NT2/D1 (cell line): ENCODE results near the gene BEAN1.

Experiments used
- DNase-seq: peaks from one replicate; pipeline ENCODE4 v3.0.0-alpha.2; 2011; ENCODE audit warnings: low read depth, low spot score
- H3K27me3 ChIP-seq: 2 replicates; pipeline ENCODE4 v1.6.0; 2011; ENCODE audit warnings: mild to moderate bottlenecking; ENCODE audit not compliant: insufficient read length, insufficient read depth
- H3K36me3 ChIP-seq: 2 replicates; pipeline ENCODE4 v1.6.1; 2011; ENCODE audit warnings: mild to moderate bottlenecking, low read length, mixed read lengths; ENCODE audit not compliant: insufficient read depth, insufficient read length
- H3K4me1 ChIP-seq: 2 replicates; pipeline ENCODE4 v1.5.1; 2011; ENCODE audit not compliant: insufficient read depth, insufficient read length
- H3K4me3 ChIP-seq: 2 replicates; pipeline ENCODE4 v1.5.1; 2011; ENCODE audit warnings: low read depth; ENCODE audit not compliant: insufficient read length
- H3K9ac ChIP-seq: 2 replicates; pipeline ENCODE4 v1.6.0; 2011; ENCODE audit warnings: low read depth; ENCODE audit not compliant: insufficient read length
- H3K9me3 ChIP-seq: 2 replicates; pipeline ENCODE4 v1.5.1; 2011; ENCODE audit warnings: mild to moderate bottlenecking, low read length; ENCODE audit not compliant: insufficient read depth
- SUZ12 ChIP-seq: IDR thresholded peaks from 2 replicates; pipeline ENCODE4 v1.6.1; 2011; ENCODE audit not compliant: insufficient read length, insufficient read depth; ENCODE audit errors: extremely low read depth
- YY1 ChIP-seq: IDR thresholded peaks from 2 replicates; pipeline ENCODE4 v1.6.1; 2011; ENCODE audit not compliant: insufficient read length, insufficient read depth
- ZNF274 ChIP-seq: IDR thresholded peaks from 2 replicates; pipeline ENCODE4 v1.6.1; 2011; ENCODE audit warnings: mild to moderate bottlenecking, low read depth, low read length

The BEAN1 gene

DNA sequence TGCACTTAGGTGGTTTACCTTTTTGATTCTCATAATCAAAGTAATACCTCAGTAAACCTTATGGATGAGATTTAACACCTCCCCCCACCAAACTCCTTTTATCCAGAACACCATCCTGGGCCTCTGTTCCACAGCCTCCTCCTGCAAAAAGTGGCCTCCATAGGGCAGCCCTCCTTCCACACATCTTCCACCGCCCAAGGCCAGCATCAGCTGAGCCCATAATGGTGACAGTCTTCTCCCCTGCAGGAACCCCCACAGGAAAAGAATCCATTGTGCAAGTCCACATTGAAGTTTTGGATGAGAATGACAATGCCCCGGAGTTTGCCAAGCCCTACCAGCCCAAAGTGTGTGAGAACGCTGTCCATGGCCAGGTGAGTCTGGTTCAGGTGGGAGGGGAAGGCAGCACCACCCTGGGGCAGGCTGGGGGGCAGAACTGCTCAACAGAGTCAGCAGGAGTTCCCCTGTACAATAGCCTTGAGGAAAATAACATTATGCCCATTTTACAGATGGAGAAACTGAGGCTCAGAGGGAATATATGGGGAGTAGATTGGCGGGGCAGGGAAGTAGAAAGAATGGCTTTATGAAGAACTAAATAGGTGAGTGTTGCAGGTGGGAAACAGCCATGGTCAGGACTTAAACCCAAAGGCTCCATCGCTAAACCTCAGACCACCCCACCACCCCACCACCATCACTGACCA, 29.2 kb upstream of the BEAN1 start:
- TF ChIP-seq ZNF274 (no peak), YY1 (no peak), SUZ12 (no peak)

DNA sequence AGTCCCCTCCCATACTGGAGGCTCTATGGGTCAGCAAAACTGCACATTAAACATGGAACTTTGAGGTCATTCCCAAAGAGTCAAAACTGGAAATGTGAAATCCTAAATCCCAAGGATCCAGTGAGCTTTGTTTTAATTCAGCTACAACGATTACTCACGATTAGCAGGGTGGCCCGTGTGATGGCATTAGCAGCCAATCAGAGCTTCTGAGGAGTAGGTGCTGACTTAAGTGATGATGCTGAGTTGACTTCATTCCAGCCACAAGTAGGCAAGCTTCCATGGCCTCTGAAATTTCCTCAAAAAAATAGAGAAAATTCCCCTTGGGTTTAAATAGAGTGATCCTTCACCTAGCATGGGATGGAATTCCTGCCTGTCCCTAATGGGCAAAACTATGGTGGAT, 28.1 kb upstream of the BEAN1 start:
- no peak for DNase-seq
- no peak for TF ChIP-seq ZNF274
- no peak for TF ChIP-seq YY1
- TF ChIP-seq SUZ12 = no peak
- Histone ChIP-seq H3K27me3 (no peaks in the 10 kb centered on the region), H3K9me3 (no peaks in the 10 kb centered on the region), H3K9ac (no peak overlapping the region), H3K36me3 (no peaks in the 10 kb centered on the region), H3K4me3 (no peak overlapping the region), H3K4me1 (peaks cover 7% of the 10 kb centered on the region)

More for the DNA sequence above, 29.2 kb upstream of the BEAN1 start:
- Histone ChIP-seq H3K4me3 (no peak overlapping the region), H3K9me3 (no peaks in the 10 kb centered on the region), H3K36me3 (no peaks in the 10 kb centered on the region), H3K9ac (no peak overlapping the region), H3K27me3 (no peaks in the 10 kb centered on the region), H3K4me1 (peaks cover 7% of the 10 kb centered on the region)
- no peak for DNase-seq

DNA sequence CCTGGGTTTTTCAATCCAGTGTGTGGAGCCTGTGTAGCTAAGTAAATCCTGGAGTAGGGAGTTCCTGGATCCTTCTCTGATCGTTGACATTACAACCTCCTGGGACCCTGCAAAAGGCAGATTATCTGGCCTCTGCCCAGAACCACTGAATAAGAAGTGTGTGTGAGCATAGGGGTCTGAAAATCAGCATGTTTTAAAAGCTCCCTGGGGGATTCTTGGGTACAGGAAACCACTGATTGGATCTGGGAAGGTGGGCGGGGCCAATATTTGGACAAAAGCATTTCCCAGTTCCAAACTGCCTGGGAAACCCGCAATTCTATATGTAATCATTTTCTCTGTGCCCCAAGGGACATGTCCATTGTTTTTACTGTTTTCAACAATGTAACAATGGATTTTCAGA, 27.2 kb upstream of the BEAN1 start:
- H3K9me3 ChIP-seq = peaks cover 4% of the 10 kb centered on the region; the same call in 1 of the 2 replicates
- H3K4me3 ChIP-seq = no peak overlapping the region
- H3K36me3 ChIP-seq = no peaks in the 10 kb centered on the region
- no peak overlapping the region for H3K9ac ChIP-seq
- no peak for DNase-seq
- peaks cover 7% of the 10 kb centered on the region for H3K4me1 ChIP-seq
- TF ChIP-seq ZNF274 = no peak
- TF ChIP-seq YY1 = no peak
- TF ChIP-seq SUZ12 = no peak
- H3K27me3 ChIP-seq = peaks cover under 1% of the 10 kb centered on the region

DNA sequence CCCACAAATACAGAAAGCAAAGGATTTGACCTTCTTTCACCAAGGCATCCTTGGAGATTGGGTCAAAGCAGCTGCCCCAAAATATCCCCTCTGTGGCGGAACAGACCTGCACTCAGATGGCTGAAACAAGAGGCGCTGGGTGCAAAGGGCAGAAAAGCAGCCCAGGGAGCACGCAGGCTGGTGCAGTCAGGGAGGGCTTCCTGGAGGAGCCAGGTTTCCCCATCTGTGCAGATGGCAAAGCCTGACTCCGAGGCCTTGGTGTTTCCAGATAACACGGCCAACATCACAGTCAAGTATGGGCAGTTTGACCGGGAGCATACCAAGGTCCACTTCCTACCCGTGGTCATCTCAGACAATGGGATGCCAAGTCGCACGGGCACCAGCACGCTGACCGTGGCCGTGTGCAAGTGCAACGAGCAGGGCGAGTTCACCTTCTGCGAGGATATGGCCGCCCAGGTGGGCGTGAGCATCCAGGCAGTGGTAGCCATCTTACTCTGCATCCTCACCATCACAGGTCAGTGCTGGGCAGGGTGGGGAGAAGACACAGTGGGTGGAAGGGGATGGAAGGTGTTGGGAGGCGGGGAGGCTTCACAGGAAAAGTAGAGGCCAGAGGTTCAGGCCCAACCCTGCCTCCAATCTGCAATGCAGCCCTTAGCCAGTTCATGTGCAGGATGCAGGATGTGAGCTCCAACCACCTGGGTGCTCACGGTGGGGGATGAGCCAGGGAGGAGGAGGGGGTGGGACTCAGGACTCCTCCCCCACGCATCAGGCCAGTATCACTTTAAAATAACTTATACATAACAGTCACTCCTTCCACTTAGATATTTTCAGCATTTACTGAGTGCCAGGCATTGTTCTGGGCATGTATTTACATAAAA, 26.4 kb upstream of the BEAN1 start:
- no peak overlapping the region for H3K9ac ChIP-seq
- DNase-seq = no peak
- peaks cover 7% of the 10 kb centered on the region for H3K4me1 ChIP-seq

DNA sequence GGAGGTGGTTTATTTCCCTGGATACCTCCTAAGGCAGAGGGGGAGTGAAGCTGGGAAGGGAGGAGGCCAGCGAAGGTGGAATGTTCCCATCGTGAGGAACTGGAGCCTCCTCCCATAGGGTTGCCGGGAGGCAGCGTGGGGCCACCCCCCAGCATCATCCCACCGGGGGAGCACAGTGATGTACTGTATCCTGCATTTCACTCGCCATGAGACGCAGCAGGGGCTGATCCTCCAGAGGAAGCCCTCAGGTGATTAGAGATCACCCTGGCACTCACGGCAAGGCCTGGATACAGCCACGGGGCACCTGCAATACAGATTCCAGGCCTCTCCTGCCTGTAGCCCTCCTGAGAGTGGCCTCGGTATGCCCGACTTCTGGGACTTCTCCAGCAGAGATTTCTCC, 25.5 kb upstream of the BEAN1 start:
- DNase-seq = no peak
- Histone ChIP-seq H3K4me1 (peaks cover 10% of the 10 kb centered on the region), H3K27me3 (peaks cover 17% of the 10 kb centered on the region), H3K9me3 (peaks cover 10% of the 10 kb centered on the region; the same call in 1 of the 2 replicates), H3K4me3 (no peak overlapping the region), H3K36me3 (no peaks in the 10 kb centered on the region), H3K9ac (no peak overlapping the region)
- no peak for TF ChIP-seq YY1
- no peak for TF ChIP-seq SUZ12
- TF ChIP-seq ZNF274 = no peak

More for the DNA sequence above, 26.4 kb upstream of the BEAN1 start:
- no peak for TF ChIP-seq SUZ12
- TF ChIP-seq YY1 = no peak
- no peak for TF ChIP-seq ZNF274
- H3K27me3 ChIP-seq = peaks cover 9% of the 10 kb centered on the region
- no peaks in the 10 kb centered on the region for H3K36me3 ChIP-seq
- H3K4me3 ChIP-seq = no peak overlapping the region
- H3K9me3 ChIP-seq = peaks cover 10% of the 10 kb centered on the region; the same call in 1 of the 2 replicates

DNA sequence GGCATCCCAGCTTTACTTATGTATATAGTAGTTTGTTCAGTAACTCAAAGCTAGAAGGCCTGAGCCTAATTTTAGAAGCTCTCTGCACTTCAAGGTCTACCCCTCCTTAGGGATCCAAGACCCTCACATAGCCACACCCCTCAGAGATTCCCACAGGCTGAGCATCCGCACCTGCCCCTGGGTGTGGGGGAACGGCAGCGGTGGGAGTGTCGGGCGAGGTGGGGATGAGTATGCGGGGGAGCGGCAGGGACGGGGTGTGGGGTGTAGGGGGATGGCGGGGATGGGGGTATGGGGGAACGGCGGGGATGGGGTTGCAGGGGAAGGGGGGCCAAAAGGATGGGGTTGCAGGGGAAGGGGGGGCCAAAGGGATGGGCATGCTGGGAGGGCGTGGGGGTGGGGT, 24.9 kb upstream of the BEAN1 start:
- peaks cover 18% of the 10 kb centered on the region for H3K27me3 ChIP-seq
- no peak overlapping the region for H3K9ac ChIP-seq
- no peak overlapping the region for H3K4me3 ChIP-seq
- no peaks in the 10 kb centered on the region for H3K36me3 ChIP-seq
- peaks cover 10% of the 10 kb centered on the region for H3K4me1 ChIP-seq
- no peak for TF ChIP-seq YY1
- TF ChIP-seq SUZ12 = no peak
- no peak for TF ChIP-seq ZNF274
- peaks cover 10% of the 10 kb centered on the region; the same call in 1 of the 2 replicates for H3K9me3 ChIP-seq
- no peak for DNase-seq

DNA sequence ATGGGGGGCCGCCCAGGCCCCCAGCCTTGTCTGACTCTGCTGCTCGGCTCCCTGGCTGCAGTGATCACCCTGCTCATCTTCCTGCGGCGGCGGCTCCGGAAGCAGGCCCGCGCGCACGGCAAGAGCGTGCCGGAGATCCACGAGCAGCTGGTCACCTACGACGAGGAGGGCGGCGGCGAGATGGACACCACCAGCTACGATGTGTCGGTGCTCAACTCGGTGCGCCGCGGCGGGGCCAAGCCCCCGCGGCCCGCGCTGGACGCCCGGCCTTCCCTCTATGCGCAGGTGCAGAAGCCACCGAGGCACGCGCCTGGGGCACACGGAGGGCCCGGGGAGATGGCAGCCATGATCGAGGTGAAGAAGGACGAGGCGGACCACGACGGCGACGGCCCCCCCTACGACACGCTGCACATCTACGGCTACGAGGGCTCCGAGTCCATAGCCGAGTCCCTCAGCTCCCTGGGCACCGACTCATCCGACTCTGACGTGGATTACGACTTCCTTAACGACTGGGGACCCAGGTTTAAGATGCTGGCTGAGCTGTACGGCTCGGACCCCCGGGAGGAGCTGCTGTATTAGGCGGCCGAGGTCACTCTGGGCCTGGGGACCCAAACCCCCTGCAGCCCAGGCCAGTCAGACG, 24.4 kb upstream of the BEAN1 start:
- peaks cover 18% of the 10 kb centered on the region for H3K27me3 ChIP-seq
- H3K9ac ChIP-seq = no peak overlapping the region
- H3K9me3 ChIP-seq = peaks cover 10% of the 10 kb centered on the region; the same call in 1 of the 2 replicates
- H3K4me1 ChIP-seq = peaks cover 10% of the 10 kb centered on the region
- H3K4me3 ChIP-seq = no peak overlapping the region
- no peak for TF ChIP-seq YY1
- no peak for TF ChIP-seq SUZ12
- TF ChIP-seq ZNF274 = no peak
- no peak for DNase-seq
- H3K36me3 ChIP-seq = no peaks in the 10 kb centered on the region
